Prostate gland (tissue), 2 donors: Measurements from ENCODE around the gene FNDC5. TPM values are rescaled to one million over a fixed set of nuclear protein-coding genes. Genes with fewer than 3 reads are reported as not detected.

Source experiments
- DNase-seq: peaks from one replicate; pipeline ENCODE4 v3.0.0-alpha.2; 2019; ENCODE audit warnings: low spot score
- H3K27ac ChIP-seq, 2 donors: fragments of 200-600 bp; sonication (generic); 2 replicates each; pipeline ENCODE4 v1.5.1; 2017 to 2019
- H3K27me3 ChIP-seq: fragments of 200-600 bp; sonication (generic); replicated peaks from 2 replicates; pipeline ENCODE4 v1.5.1; 2019; ENCODE audit not compliant: insufficient read depth
- H3K36me3 ChIP-seq, 2 donors: fragments of 200-600 bp; sonication (generic); 1 replicate in 1 of 2; 2 replicates in 1 of 2; pipeline versions ENCODE4 v1.5.1 to v1.8.1; 2017 to 2019
- H3K4me1 ChIP-seq: fragments of 200-600 bp; sonication (generic); replicated peaks from 2 replicates; pipeline ENCODE4 v1.5.1; 2019
- H3K4me3 ChIP-seq, 2 donors: fragments of 200-600 bp; sonication (generic); 2 replicates each; pipeline ENCODE4 v1.5.1; 2017 to 2019
- H3K9me3 ChIP-seq: fragments of 200-600 bp; sonication (generic); 2 replicates; pipeline ENCODE4 v1.5.1; 2017
- POLR2A ChIP-seq: fragments of 450-650 bp; IDR thresholded peaks from one replicate; pipeline ENCODE4 v1.6.1; 2016; ENCODE audit warnings: antibody characterized with exemption, mild to moderate bottlenecking
- POLR2AphosphoS5 ChIP-seq: sonication (generic); formaldehyde crosslinking; IDR thresholded peaks from one replicate; pipeline ENCODE4 v1.6.1; 2017; ENCODE audit warnings: antibody characterized with exemption
- WGBS: methylation state at CpG from one replicate; pipeline ENCODE4 v1.1.5; 2018; 5-methylcytosine and 5-hydroxymethylcytosine counted together
- intact Hi-C: fragments of 100-400 bp; cut with DNase I; formaldehyde crosslinking; loops from one replicate; pipeline ENCODE4 v1.14.2; 2022
- total RNA-seq, 2 donors: library from RNA; depleted of rRNA; stranded (reverse); fragments of >200 nt; gene quantifications; one replicate each; pipeline ENCODE4 v1.1.0, GENCODE V29; 2016
- TF ChIP-seq, protein P1 (sequence below), 4 experiments: fragments of 200-600 bp in 2 of 4; fragments of 450-650 bp in 2 of 4; sonication (generic) in 2 of 4; IDR thresholded peaks; 1 replicate in 3 of 4; 2 replicates in 1 of 4; pipeline ENCODE4 v1.5.1; 2016 to 2019; ENCODE audit warnings: antibody characterized with exemption in 4 of 4, mild to moderate bottlenecking in 2 of 4, moderate library complexity in 2 of 4

FNDC5 gene
- total RNA-seq, 2 donors from 2014 or later: 1.5 to 19.1 TPM

DNA sequence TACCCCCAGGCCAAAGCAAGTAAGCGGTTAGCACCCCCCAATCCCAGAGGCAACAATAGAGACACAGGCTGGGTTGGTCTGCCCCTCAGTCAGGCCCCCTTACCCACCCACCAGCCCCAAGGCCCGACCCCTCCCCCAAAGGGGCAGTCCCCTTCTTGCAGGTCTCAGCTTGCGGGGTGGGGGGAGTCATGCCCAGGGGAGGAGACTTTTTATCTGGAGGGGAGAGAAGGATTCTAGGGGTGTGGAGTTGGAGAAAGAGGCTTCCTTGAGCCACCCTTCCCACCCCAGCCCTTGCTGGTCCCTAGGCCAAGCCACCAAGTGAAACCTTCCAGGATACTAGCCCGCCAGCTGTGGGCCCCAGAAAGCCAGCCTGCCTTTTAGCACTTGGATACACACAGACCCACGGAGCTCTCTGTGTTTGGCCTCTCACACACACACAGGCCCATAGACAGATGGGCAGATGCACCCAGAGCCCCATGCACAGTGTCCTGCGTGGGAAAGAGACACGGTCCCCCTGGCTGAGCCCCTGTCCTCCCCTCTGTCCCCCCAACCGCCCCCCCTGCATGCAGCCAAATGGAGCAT lies 23.4 kb upstream of the FNDC5 start:
- H3K9me3 ChIP-seq: no peaks in the 10 kb centered on the region
- H3K27ac ChIP-seq: no peak overlapping the region
- H3K4me3 ChIP-seq: peak overlapping the region in 1 of 2 donors; percentile 39
- no peak for DNase-seq
- intact Hi-C loops: no loop called here
- H3K4me1 ChIP-seq: no peaks in the 10 kb centered on the region
- TF ChIP-seq POLR2A (no peak), POLR2AphosphoS5 (no peak)
- TF ChIP-seq, protein P1, sequence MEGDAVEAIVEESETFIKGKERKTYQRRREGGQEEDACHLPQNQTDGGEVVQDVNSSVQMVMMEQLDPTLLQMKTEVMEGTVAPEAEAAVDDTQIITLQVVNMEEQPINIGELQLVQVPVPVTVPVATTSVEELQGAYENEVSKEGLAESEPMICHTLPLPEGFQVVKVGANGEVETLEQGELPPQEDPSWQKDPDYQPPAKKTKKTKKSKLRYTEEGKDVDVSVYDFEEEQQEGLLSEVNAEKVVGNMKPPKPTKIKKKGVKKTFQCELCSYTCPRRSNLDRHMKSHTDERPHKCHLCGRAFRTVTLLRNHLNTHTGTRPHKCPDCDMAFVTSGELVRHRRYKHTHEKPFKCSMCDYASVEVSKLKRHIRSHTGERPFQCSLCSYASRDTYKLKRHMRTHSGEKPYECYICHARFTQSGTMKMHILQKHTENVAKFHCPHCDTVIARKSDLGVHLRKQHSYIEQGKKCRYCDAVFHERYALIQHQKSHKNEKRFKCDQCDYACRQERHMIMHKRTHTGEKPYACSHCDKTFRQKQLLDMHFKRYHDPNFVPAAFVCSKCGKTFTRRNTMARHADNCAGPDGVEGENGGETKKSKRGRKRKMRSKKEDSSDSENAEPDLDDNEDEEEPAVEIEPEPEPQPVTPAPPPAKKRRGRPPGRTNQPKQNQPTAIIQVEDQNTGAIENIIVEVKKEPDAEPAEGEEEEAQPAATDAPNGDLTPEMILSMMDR (IDR thresholded peaks at IDR 0.05): no peak
- H3K27me3 ChIP-seq: peaks cover under 1% of the 10 kb centered on the region
- H3K36me3 ChIP-seq: no peaks in the 10 kb centered on the region
- WGBS: 64% methylated on average over 6 of the region's 8 CpGs

DNA sequence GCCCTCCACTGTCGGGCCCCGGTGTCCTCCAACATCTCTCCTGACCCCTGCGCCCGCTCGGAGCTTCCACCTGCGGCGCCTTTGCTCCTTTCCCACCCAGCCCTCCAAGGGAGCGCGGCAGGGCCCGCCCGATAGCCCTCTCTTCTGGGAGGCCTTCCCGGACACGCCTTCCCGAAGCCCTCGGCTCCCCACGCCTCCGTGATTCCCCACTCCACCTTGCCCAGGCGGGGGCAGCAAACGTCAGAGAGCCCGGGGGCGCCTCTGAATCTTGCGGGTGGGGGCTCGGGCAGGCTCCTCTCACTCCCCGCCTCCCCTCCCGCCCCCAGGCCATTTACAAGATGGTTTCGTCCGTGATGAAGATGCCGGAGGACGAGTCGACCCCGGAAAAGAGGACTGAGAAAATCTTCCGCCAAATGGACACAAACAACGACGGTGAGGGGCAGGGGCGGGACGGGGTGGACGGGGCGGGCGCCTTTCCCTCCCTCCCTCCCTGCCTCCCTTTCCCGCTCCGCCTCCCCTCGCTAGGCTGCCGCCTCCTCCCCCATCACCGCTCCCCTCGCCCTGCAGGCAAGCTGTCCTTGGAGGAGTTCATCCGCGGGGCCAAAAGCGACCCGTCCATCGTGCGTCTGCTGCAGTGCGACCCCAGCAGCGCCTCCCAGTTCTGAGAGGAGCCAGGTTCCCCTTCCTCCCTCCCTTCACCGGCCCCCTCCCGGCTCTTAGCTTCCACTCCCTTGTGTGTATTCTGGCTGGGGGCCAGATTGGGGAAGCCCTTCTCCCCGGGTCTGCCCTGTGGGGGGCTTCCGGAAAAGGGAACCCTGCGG lies 22.7 kb upstream of the FNDC5 start:
- Histone ChIP-seq H3K36me3 (no peaks in the 10 kb centered on the region), H3K4me3 (peak overlapping the region; percentile 33 to 39), H3K4me1 (no peaks in the 10 kb centered on the region), H3K27ac (peak overlapping the region in 1 of 2 donors; percentile 33), H3K9me3 (no peaks in the 10 kb centered on the region), H3K27me3 (peaks cover 6% of the 10 kb centered on the region)
- peak; percentile 46 for DNase-seq
- TF ChIP-seq, protein P1 (IDR thresholded peaks at IDR 0.05): peak in 2 of 4 experiments; percentile 2 to 6
- TF ChIP-seq POLR2AphosphoS5 (no peak), POLR2A (no peak)
- 1% methylated on average over 57 of the region's 58 CpGs for WGBS
- intact Hi-C loops: no loop called here

DNA sequence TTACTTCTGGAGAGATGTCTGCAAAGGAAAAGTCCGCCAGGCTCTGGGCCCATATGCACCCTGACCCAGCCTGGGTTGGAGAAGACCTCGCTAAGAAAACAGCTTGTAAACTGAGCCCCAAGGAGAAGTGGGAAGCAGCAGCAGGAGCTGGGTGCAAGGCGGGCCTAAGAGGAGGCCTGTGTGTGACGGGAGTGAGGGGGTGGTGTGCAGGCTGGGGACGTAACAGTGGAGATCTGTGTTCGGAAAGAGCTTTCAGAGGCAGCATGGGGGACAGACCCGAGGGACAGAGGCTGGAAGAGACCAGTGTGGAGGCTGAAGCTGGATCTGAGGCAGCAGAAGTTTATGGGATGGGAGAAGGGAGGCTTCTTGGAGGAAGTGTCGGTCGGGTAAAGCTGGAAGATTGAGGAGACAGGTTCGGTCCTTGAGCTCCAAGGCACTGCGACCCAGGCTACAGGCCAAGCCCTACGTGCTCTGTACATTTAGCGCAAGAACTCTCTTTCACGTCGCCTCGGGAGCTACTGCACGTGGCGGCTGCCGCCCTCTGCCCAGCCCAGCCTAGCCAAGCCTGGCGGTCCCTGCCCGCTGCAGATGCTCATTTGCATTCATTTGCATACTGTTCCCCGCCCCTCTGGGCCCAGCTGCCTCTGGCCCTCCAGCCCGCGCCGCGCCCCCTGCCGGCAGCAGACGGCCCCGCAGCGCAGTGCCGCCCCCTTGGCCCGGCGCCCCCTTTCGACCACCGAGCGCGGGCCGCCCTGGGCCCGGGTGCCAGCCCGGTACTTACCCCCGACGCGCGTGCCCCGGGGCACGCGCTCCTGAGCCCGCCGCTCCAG lies 21.9 kb upstream of the FNDC5 start:
- TF ChIP-seq POLR2AphosphoS5: no peak
- TF ChIP-seq, protein P1 (IDR thresholded peaks at IDR 0.05): peak in 3 of 4 experiments; percentile 10 to 58 (median 13)
- H3K27ac ChIP-seq: no peak overlapping the region
- H3K27me3 ChIP-seq: peaks cover 9% of the 10 kb centered on the region
- no peak for DNase-seq
- WGBS: 34% methylated on average over 27 of the region's 49 CpGs
- no peaks in the 10 kb centered on the region for H3K36me3 ChIP-seq
- intact Hi-C loops: no loop called here
- no peaks in the 10 kb centered on the region for H3K9me3 ChIP-seq
- H3K4me1 ChIP-seq: no peaks in the 10 kb centered on the region
- peak overlapping the region; percentile 33 to 39 for H3K4me3 ChIP-seq

DNA sequence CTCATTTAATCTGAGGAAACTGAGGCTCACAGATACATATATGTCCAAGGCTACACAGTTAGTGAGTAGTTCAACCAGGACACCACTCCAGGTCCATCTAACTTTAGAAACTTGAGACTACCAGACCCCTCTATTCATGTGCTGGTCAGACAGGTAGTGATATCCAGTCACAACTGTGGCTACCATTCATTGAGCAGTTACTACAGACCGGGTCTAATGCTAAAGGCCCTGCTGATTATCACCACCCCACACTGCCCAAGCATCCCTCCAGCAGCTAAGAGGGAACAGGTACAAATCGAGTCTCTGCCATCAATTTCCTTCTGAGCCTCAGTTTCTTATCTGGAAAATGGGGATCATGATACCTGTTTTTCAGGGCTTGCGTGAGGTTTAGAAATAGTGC lies 20.9 kb upstream of the FNDC5 start:
- Histone ChIP-seq H3K9me3 (no peaks in the 10 kb centered on the region), H3K4me3 (no peak overlapping the region), H3K4me1 (no peaks in the 10 kb centered on the region), H3K36me3 (no peaks in the 10 kb centered on the region), H3K27me3 (peaks cover 17% of the 10 kb centered on the region), H3K27ac (no peak overlapping the region)
- intact Hi-C loops: no loop called here
- TF ChIP-seq POLR2AphosphoS5 (no peak), POLR2A (no peak)
- TF ChIP-seq, protein P1 (IDR thresholded peaks at IDR 0.05): no peak
- no peak for DNase-seq
- WGBS: 96% methylated on average over 3 of the region's 3 CpGs
